Measurements from ENCODE around the gene KCTD18.

Gene KCTD18

DNA sequence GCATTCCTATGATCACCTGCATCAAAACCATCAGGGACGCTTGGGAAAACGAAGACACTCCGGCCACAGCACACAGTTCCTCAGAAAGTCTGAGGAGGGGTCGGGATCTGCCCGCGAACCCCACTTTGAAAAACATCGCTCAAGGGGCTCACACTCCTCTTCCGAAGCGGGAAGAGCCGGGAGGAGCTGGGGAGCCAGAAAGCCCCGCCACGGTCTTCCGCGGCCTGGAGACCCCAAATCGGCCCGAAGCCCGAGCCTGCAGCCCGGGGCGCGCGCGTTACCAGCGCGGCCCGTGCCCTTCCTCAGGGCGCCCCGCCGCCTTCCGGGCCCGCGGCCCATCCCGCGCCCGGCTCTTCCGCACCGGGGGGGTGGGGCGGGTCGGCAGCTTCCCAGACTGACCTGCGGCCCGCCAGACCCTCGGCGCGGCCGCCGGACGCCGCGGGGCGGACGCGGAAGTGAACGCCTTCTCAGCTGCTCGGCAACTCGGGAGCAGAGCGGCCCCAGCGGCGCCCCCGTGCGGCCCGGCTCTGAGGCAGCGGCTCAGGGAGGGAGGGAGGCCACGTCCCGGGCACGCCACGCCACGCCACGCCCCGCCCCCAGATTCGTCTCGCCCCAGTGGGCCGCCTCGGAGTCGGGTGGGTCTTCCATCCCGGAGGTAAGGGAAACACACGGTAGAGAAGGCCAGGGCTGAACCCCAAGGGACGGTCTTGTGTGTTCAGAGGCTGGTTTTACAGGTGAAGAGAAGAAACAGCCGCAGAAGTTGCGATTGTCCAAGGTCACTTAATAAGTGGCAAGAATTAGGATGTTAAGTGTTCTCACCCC, at the start of gene KCTD18:
KCTD18 (minus strand) TSS at position 457 of the 822 bp plus-strand sequence. CDS start 3,052 bp downstream, outside the sequence.
- TF ChIP-seq, protein P1, sequence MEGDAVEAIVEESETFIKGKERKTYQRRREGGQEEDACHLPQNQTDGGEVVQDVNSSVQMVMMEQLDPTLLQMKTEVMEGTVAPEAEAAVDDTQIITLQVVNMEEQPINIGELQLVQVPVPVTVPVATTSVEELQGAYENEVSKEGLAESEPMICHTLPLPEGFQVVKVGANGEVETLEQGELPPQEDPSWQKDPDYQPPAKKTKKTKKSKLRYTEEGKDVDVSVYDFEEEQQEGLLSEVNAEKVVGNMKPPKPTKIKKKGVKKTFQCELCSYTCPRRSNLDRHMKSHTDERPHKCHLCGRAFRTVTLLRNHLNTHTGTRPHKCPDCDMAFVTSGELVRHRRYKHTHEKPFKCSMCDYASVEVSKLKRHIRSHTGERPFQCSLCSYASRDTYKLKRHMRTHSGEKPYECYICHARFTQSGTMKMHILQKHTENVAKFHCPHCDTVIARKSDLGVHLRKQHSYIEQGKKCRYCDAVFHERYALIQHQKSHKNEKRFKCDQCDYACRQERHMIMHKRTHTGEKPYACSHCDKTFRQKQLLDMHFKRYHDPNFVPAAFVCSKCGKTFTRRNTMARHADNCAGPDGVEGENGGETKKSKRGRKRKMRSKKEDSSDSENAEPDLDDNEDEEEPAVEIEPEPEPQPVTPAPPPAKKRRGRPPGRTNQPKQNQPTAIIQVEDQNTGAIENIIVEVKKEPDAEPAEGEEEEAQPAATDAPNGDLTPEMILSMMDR (conservative IDR thresholded peaks at IDR 0.05) = peak; percentile 95
- H3K27ac ChIP-seq = peak within 1 kb of the TSS; percentile 84

- TF ChIP-seq, protein P1 (conservative IDR thresholded peaks at IDR 0.05) = no peak
- H3K27ac ChIP-seq = no peak overlapping the region
These were observed 30.9 kb upstream of the KCTD18 start for GRCh38 chr2:200540793-200541192.

DNA sequence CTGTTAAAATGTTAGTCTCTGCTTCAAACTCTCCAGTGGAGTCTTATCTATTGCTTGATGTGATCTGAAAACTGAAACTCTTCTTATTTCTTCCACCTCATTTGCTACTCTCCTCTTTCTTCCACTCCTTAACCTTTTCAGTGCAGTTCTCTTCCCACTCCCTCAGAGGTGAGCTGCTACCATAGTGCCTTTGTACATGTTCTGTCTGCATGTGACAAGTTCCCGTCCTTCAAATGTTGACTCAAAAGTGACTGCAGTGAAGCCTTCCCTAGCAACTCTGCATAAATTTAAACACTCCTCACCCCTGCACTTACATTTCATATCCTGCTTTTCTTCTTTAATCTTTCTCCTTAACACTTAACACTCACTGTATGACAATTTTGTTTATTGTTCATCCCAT, 28.3 kb upstream of the KCTD18 start:
- TF ChIP-seq, protein P1 (conservative IDR thresholded peaks at IDR 0.05) = no peak
- H3K27ac ChIP-seq = peak overlapping the region; percentile 79

DNA sequence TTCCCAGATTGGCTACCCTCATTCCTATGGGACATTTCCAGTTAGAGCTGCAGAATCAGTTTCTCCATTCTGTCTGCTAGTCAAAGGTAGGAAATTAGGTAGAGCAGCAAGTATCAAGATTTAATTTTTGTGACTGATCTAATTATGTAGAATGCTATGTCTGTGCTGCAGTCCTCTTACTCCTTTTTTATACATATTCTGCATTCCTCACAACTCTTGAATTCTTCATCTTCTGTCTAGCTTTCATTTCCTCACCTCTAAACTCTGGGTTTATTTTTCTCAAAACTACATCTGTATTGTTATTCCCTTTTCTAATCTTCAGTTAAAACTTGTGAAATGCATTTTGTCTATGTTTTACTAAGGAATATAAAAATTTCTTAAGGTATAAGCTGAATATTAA, 24.7 kb upstream of the KCTD18 start:
- no peak overlapping the region for H3K27ac ChIP-seq
- TF ChIP-seq, protein P1 (conservative IDR thresholded peaks at IDR 0.05) = no peak

- no peak overlapping the region for H3K27ac ChIP-seq
- TF ChIP-seq, protein P1 (conservative IDR thresholded peaks at IDR 0.05) = no peak
These were observed 23.9 kb upstream of the KCTD18 start for GRCh38 chr2:200533754-200534153.

GRCh38 chr2:200528228-200528627, 18.4 kb upstream of the KCTD18 start:
- TF ChIP-seq, protein P1 (conservative IDR thresholded peaks at IDR 0.05) = no peak
- H3K27ac ChIP-seq = no peak overlapping the region

- H3K27ac ChIP-seq = peak within 1 kb of the TSS; percentile 67
- TF ChIP-seq, protein P1 (conservative IDR thresholded peaks at IDR 0.05) = no peak
These were observed 16.2 kb upstream of the KCTD18 start, which contains the start of gene SGO2 for GRCh38 chr2:200525882-200526651. Gene SGO2, plus strand, starts transcription at chr2:200526207. Its CDS starts 6,769 bp downstream, at chr2:200532976.

All from VCaP (cell line).